ENCODE data around the gene C1QTNF5. TPM values are rescaled to one million over a fixed set of nuclear protein-coding genes. Genes with fewer than 3 reads are reported as not detected.

The C1QTNF5 gene
- total RNA-seq, 2 experiments from 2014 or later, result not detected

DNA sequence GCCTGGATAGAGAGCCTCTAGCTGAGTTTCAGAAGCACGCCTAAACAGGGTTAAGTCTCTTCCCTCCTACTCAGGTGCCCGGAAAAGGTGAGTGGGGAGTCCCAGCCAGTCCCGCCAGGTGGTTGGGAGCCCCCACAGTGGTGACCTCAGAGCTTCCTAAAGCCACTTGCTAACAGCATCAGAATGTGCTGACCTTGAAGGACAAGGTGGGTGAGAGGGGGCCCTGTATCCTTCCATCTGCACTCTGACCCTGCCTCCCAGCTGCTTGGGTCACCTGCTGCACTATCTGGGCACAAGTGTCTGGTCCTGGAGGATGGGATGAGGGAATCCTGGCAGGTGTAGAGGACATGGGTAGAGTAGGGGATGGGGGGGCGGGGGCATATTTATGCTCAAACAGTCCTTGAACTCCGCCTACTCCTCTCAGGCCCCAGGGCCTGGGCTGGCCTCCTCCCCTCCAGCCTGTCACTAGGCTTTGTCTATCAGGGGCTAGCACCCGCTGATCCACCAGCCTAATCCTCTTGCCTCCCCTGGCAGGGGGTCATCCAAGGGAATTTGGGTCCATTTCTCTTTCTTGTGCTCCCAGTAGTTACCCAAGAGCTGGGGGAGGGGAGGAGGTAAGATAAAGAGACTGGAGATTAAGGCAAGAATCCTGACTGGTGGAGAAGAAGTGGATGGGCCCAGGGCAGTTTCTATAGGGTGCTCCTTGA is 37.4 kb upstream of the C1QTNF5 start:
- ATAC-seq (no peak), DNase-seq (no peak)
- POLR2A ChIA-PET, result no interaction called here
- H3K36me3 Mint-ChIP-seq (ENCODE audit: low read depth), result no peaks in the 10 kb centered on the region
- H3K4me1 Mint-ChIP-seq (ENCODE audit: low read depth), result peaks cover 24% of the 10 kb centered on the region
- CTCF ChIA-PET, result interaction anchor here (1.3 to 6.3 kb wide), 2 partner anchors 22 to 97 kb away, joined by 5 to 59 read pairs; no protein-coding TSS in a partner anchor
- peaks cover 9% of the 10 kb centered on the region for H3K27me3 Mint-ChIP-seq (ENCODE audit: low read depth)
- no peak overlapping the region for H3K27ac Mint-ChIP-seq
- no peaks in the 10 kb centered on the region for H3K9me3 Mint-ChIP-seq (ENCODE audit: insufficient read depth)
- H3K4me3 Mint-ChIP-seq, result no peak overlapping the region

DNA sequence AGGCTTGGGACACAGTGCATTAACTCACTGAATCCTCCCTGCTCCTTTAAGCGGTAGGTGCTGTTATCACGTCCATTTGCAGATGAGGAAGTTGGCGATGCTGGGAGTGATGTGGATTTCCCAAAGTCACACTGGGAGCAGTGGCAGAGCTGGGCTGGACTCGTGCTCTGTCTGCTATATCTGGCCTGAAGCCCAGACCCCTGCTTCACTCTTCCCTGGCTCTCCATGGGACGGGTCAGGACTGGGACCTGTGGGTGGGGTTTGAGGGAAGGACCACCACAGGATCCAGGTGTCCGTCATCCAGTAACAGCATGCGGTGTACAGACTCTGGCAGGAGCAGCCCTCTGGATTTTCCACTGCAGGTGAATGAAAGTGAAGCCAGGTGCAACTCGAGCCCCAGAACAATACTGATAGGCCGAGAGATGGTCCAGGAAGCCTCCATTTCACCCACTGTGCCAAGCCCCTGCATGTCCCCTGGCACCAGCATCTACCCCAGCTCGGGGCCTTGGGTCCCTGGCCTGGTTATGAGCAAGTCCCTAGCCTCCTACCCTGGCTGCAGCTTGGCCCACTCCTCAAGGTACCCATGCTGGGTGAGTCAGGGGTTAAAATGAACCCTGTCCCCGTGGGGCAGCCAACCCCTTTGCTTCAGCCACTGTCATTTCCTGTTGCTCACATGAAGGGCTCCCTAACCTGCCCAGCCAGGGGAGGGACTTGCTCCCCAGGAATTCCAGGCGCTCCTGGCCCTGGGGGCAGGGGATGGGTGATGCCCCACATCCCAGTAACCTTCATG is 36.6 kb upstream of the C1QTNF5 start:
- no peak overlapping the region for H3K27ac Mint-ChIP-seq
- CTCF ChIA-PET, result interaction anchor here (1.0 to 6.3 kb wide), 4 partner anchors 21 to 98 kb away, joined by 3 to 109 read pairs (median 18); no protein-coding TSS in a partner anchor
- POLR2A ChIA-PET, result interaction anchor here (0.5 to 0.6 kb wide), 2 partner anchors 118 to 281 kb away, joined by 3 to 4 read pairs; no protein-coding TSS in a partner anchor

DNA sequence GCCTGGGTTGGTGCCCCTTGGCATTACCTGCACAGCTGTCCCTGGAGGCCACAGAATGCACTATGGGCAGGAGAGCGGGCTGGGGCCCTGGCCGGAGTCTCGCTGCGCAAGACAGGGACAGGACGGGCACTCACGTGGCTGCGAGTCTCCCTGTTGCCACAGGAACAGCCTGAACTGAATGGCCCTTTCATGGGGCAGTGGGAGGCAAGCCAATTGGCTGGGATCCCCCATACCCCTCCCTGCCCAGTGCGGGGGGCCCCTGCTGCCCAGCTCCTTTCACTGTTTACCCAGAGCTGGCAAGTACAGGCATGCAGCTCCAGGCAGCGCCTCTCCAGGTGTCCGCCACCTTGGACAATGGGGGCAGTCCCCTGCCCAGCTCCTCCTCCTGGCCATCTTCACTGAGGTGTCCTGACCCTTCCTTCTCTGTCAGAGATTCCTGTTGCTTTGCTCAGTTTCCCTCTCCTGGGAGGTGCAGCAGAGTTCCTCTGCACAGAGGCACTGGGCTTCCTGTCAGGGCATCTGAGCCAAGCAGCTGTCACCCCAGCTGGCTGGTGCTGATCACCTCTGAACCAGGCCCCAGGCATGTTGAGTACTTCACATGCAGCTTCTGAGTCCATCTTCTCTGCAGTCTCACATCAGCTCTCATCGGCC is 35.6 kb upstream of the C1QTNF5 start:
- DNase-seq (no peak), ATAC-seq (no peak)
- CTCF ChIA-PET, result interaction anchor here (1.0 to 5.7 kb wide), 4 partner anchors 15 to 52 kb away, joined by 3 to 109 read pairs (median 10); no protein-coding TSS in a partner anchor
- H3K4me3 Mint-ChIP-seq, result no peak overlapping the region
- no peaks in the 10 kb centered on the region for H3K9me3 Mint-ChIP-seq (ENCODE audit: insufficient read depth)
- H3K27me3 Mint-ChIP-seq (ENCODE audit: low read depth), result peaks cover 7% of the 10 kb centered on the region
- H3K27ac Mint-ChIP-seq, result no peak overlapping the region
- POLR2A ChIA-PET, result interaction anchor here (0.5 to 0.6 kb wide), 2 partner anchors 117 to 281 kb away, joined by 3 to 4 read pairs; no protein-coding TSS in a partner anchor
- H3K36me3 Mint-ChIP-seq (ENCODE audit: low read depth), result no peaks in the 10 kb centered on the region
- peaks cover 22% of the 10 kb centered on the region for H3K4me1 Mint-ChIP-seq (ENCODE audit: low read depth)

More for the DNA sequence above, 36.6 kb upstream of the C1QTNF5 start:
- ATAC-seq (no peak), DNase-seq (no peak)
- Mint-ChIP-seq H3K4me1 (ENCODE audit: low read depth) (peaks cover 25% of the 10 kb centered on the region), H3K36me3 (ENCODE audit: low read depth) (no peaks in the 10 kb centered on the region), H3K4me3 (no peak overlapping the region), H3K9me3 (ENCODE audit: insufficient read depth) (no peaks in the 10 kb centered on the region), H3K27me3 (ENCODE audit: low read depth) (peaks cover 9% of the 10 kb centered on the region)

DNA sequence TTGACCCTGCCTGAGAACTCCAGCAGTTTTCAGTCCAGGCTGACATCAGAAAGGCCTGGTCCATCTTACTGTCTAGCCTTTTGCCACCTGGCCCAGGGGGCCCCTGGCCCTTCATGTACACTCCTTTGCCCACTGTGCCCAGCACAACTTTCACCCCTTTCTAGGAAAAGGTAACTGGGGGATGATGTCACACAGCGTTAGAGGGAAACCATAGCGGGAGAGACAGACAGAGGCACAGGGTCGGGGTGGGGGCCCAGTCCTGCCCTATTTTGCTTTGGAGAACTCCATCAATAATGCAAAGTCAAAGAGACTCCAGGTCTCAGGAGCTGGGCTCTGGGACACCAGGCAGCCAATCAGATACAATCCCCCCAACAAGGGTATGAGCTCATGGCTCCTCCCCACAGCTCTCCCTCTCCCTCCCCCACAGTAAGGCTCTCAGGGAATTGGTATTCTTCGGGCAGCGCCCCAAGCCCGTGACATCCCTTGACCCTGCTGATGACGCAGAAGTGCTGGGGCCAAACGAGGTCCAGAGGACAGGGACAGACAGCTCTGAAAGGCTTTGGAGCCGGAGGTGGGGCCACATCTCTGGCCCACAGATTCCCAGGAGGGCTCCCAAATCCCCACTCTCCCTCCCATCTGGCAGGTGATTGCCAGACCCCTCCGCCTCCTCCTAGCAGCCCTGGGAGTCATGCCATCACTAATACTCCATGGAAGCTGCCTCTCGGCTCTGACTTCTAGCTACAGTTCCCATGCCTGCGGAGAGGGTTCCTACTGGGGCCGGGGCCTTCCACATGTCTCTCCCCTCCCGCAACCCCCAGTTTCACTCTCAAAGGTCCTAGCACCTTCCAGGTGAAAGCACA is 34.9 kb upstream of the C1QTNF5 start:
- POLR2A ChIA-PET, result no interaction called here
- H3K9me3 Mint-ChIP-seq (ENCODE audit: insufficient read depth), result no peaks in the 10 kb centered on the region

DNA sequence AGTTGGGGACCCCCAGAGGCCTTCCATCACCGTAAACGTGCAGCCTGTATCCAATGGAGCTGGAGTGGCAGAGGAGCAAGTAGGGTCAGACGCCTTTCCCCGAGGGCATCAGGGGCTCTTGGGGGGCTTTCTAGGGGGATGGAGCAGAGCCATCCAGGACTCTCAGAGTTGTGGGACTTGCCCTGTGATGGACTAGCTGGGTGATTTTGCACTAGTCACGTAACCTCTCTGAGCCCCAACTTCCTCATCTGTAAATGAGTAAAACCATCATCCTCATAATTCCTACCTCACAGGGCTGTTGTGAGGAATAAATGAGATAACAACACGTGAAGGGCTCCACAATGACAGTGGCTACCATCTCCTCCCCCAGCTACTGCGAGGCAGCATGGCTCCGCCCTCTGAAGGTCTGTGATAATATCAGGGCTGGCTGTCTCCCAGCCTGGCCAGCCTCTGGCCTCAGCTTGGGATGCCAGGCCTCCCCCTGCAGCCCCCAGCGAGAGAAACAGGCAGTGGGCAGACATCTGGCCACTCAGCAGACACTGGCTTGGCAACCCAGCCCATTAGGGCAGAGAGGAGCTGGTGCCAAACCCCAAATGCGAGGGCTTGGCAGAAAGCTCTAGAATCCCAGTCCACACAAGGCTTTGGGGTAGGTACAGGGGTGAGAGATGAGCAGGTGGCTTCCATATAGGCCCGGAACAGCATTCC is 34.1 kb upstream of the C1QTNF5 start:
- no peak overlapping the region for H3K4me3 Mint-ChIP-seq
- no peak for ATAC-seq

More for the DNA sequence above, 34.9 kb upstream of the C1QTNF5 start:
- Mint-ChIP-seq H3K36me3 (ENCODE audit: low read depth) (no peaks in the 10 kb centered on the region), H3K4me3 (no peak overlapping the region), H3K27ac (no peak overlapping the region), H3K4me1 (ENCODE audit: low read depth) (peaks cover 16% of the 10 kb centered on the region), H3K27me3 (ENCODE audit: low read depth) (peaks cover 8% of the 10 kb centered on the region)
- CTCF ChIA-PET, result interaction anchor here (1.1 to 5.7 kb wide), 8 partner anchors 14 to 99 kb away, joined by 3 to 109 read pairs (median 6); no protein-coding TSS in a partner anchor
- ATAC-seq (no peak), DNase-seq (no peak)

DNA sequence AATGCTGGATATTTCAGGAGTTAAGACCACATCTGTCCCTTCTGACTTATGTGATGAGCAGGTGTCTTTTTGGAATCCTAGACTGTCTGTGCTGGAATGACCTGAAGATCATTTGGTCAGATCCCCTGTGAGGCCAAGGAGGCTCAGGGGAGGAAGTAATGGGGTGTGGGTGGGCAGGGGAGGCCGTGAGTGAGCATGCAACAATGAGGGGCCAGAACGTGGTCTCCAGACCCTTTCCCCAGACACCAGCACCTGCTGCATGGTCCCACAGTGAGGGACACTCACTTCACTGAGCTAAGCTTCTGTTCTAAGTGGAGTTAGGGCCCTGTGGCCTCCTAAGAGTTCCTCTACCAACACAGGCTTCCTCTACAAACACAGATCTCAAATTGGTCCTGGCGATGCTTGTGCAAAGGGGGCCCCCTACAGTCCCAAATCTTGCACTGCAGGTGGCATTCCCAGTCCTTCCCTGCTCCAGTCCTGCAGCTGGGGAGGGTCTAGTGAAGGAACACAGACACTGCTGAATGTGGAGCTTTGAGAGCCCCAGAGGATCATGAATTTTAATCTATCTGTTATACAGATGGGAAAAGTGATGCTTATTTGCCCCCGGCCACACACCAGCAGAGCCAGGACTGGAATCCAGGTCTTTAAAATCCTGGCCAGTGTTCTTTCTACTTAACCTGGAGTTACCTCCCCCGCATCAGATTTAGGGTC is 33.4 kb upstream of the C1QTNF5 start:
- Mint-ChIP-seq H3K9me3 (ENCODE audit: insufficient read depth) (no peaks in the 10 kb centered on the region), H3K27ac (no peak overlapping the region), H3K4me1 (ENCODE audit: low read depth) (peaks cover 16% of the 10 kb centered on the region), H3K4me3 (no peak overlapping the region), H3K27me3 (ENCODE audit: low read depth) (peaks cover 9% of the 10 kb centered on the region), H3K36me3 (ENCODE audit: low read depth) (no peaks in the 10 kb centered on the region)
- ChIA-PET CTCF (interaction anchor here (0.7 to 5.7 kb wide), 16 partner anchors 7 to 308 kb away, joined by 3 to 109 read pairs (median 4); partner anchors contain the start of genes NLRX1 and USP2), POLR2A (interaction anchor here (0.5 to 1.2 kb wide), 2 partner anchors 53 to 233 kb away, joined by 3 to 5 read pairs; no protein-coding TSS in a partner anchor)
- peak; percentile 45 for ATAC-seq
- peak; percentile 55 for DNase-seq

More for the DNA sequence above, 34.1 kb upstream of the C1QTNF5 start:
- Mint-ChIP-seq H3K4me1 (ENCODE audit: low read depth) (peaks cover 16% of the 10 kb centered on the region), H3K27me3 (ENCODE audit: low read depth) (peaks cover 11% of the 10 kb centered on the region), H3K36me3 (ENCODE audit: low read depth) (no peaks in the 10 kb centered on the region), H3K9me3 (ENCODE audit: insufficient read depth) (no peaks in the 10 kb centered on the region), H3K27ac (no peak overlapping the region)
- POLR2A ChIA-PET, result interaction anchor here (1.2 kb wide), 1 partner anchor 54 kb away, joined by 3 read pairs; no protein-coding TSS in a partner anchor
- CTCF ChIA-PET, result interaction anchor here (1.1 to 5.7 kb wide), 11 partner anchors 10 to 113 kb away, joined by 3 to 109 read pairs (median 5); no protein-coding TSS in a partner anchor
- no peak for DNase-seq

DNA sequence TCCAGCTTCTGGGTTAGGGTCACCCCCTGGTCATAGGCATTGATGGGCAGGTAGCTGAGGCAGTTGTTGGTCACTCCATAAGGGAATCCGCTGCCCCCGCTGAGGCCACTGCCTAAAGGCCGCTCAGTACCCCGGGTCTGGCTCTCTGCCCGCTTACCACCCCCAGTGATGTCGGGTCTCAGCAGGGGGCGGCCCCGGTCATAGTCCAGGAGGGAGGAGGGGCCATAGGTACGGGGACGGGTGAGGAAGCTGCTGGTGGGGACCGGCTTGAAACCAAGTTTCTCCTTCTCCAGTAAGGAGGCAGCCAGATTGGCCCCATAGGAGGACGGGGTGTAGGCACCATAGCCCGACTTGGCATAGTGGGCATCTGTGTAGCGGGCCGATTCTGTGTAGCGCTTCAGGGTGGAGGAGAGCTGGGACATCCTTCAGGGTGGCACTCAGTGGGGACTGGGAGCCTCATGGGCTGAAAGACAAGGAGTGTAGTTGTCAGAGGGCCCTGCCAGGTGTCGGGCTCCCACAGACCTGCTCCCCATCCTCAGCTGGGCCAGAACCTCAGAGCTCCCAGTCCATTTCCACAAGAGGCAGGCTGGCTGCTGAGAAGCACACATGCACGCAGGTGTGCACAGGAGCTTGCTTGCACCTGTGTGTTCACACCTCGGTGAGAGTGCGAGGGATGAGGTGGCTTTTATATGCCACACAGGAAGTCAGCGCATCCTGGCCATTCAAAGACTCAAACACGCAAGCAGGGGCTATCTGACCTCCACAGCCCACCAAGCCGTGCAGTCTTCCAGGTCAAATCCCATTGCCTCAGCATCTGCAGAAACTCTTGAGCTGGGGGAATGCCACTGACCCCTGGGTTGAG is 32.6 kb upstream of the C1QTNF5 start:
- DNase-seq (no peak), ATAC-seq (no peak)
- ChIA-PET CTCF (interaction anchor here (0.7 to 5.7 kb wide), 13 partner anchors 8 to 308 kb away, joined by 3 to 109 read pairs (median 4); partner anchors contain the start of genes NLRX1 and USP2), POLR2A (interaction anchor here (0.5 to 1.2 kb wide), 2 partner anchors 53 to 233 kb away, joined by 3 to 5 read pairs; no protein-coding TSS in a partner anchor)
- Mint-ChIP-seq H3K4me1 (ENCODE audit: low read depth) (peaks cover 16% of the 10 kb centered on the region), H3K27ac (no peak overlapping the region), H3K9me3 (ENCODE audit: insufficient read depth) (no peaks in the 10 kb centered on the region), H3K4me3 (no peak overlapping the region), H3K27me3 (ENCODE audit: low read depth) (peaks cover 9% of the 10 kb centered on the region), H3K36me3 (ENCODE audit: low read depth) (no peaks in the 10 kb centered on the region)

DNA sequence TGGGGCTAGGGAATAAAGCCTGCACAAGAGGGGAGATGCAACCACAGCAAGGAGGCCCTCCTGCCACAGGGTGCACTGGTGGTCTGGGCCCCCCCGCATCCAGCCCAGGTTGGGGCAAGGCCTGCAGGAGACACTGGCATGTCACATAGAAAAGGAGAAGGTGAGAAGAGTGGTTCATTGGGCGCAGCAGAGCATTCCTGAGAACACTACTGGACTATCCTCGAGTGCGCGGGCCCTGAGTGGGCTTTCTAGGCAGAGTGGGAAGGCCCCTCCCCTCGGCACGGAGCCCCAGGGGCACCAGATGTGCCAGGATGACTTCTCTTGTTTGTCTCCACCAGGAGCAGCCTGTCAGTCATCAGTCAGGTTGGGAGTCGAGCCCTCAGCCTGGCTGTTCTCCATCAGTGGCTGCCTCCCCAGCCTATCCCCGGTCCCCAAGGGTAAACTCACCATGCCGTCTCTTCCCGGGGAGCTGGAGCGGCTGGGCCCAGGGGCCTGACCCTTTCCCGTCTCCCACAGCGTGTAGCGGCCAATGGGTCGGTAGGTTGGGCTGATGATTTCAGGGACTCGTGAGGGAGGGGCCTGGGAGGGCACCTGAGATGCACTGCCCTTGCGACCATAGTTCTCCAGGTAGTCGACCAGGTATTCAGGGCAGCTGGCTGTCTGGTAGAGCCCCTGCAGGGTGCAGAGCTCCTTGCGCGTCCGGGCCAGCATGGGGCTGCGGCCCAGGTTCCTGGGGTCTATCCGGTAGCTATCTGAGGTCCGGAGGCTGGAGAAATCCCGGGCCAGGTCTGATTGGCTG is 31.8 kb upstream of the C1QTNF5 start:
- CTCF ChIA-PET, result interaction anchor here (1.3 to 5.7 kb wide), 4 partner anchors 8 to 51 kb away, joined by 4 to 109 read pairs (median 9); no protein-coding TSS in a partner anchor
- no peaks in the 10 kb centered on the region for H3K9me3 Mint-ChIP-seq (ENCODE audit: insufficient read depth)
- H3K4me3 Mint-ChIP-seq, result no peak overlapping the region
- peaks cover 9% of the 10 kb centered on the region for H3K27me3 Mint-ChIP-seq (ENCODE audit: low read depth)
- DNase-seq (no peak), ATAC-seq (no peak)
- H3K4me1 Mint-ChIP-seq (ENCODE audit: low read depth), result peaks cover 14% of the 10 kb centered on the region
- POLR2A ChIA-PET, result no interaction called here
- no peaks in the 10 kb centered on the region for H3K36me3 Mint-ChIP-seq (ENCODE audit: low read depth)
- H3K27ac Mint-ChIP-seq, result no peak overlapping the region
